Stimulated activated memory B cell treated with anti-CD40 and anti-IgM and Interleukin-4, amounts not matched to agents 10 μg/mL and 1 μg/mL and 100 μg/mL, for 72 hours (primary cell): Measurements from ENCODE around the gene IQCC.

Experiments
- ATAC-seq: fragments of 150-1000 bp; cut with Tn5 transposase; 2 replicates; pipeline ENCODE4 v1.10.0; 2021
- H3K27ac Mint-ChIP-seq: one replicate; pipeline ENCODE4 v1.8.0; 2022; ENCODE audit warnings: mild to moderate bottlenecking, mixed read lengths
- H3K27me3 Mint-ChIP-seq: one replicate; pipeline ENCODE4 v1.8.0; 2022; ENCODE audit warnings: mixed read lengths
- H3K36me3 Mint-ChIP-seq: one replicate; pipeline ENCODE4 v1.8.0; 2022; ENCODE audit warnings: mixed read lengths
- H3K4me1 Mint-ChIP-seq: one replicate; pipeline ENCODE4 v1.8.0; 2022; ENCODE audit warnings: mixed read lengths
- H3K4me3 Mint-ChIP-seq: one replicate; pipeline ENCODE4 v1.8.0; 2022; ENCODE audit warnings: mild to moderate bottlenecking, moderate library complexity, mixed read lengths
- H3K9me3 Mint-ChIP-seq: one replicate; pipeline ENCODE4 v1.8.0; 2022; ENCODE audit warnings: mixed read lengths

Gene IQCC

DNA sequence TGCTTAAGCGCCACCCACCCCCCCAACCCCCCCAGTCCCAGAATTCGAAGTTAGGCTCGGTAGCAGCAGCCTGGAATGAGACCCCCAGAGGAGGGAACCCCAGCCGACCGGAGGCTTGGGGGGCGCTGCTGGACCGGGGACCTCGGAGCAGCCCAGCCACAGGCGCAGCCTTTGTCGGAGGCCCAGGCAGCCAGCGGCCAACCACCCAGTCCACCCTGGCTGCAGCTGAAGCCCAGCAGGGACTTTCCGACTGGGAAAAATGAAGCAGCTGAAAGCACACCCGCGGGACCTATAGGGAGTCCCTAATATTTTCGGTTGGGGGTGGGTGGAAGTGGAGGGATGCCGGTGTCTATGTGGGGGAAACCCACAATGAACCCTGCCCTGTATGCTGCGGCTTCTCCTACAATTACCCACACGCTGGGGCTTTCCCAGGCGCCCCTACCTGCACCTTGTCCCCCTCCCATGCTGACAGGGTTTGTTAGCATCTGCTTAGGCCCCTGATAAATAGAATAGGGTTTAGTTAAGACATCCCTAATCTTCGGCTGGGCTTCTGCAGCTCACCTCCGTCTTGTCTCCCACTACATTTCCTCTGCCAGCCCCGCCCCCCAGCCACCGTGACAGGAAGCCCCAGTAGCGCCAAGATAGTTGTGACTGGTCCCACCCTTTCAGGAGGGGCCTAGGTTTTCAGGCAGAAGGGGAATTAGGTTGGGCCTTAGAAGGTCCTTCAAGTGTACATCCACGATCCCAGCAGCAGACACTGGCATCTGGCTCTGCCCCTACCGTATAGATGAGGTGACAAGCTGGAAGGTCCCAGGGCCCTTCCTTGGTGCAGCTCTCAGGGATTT is 4.2 kb upstream of the IQCC start:
- no peaks in the 10 kb centered on the region for H3K9me3 Mint-ChIP-seq
- peaks cover 40% of the 10 kb centered on the region for H3K36me3 Mint-ChIP-seq
- peak overlapping the region; percentile 92 for H3K4me3 Mint-ChIP-seq
- peaks cover 83% of the 10 kb centered on the region for H3K4me1 Mint-ChIP-seq
- H3K27me3 Mint-ChIP-seq, result no peaks in the 10 kb centered on the region
- peak overlapping the region; percentile 91 for H3K27ac Mint-ChIP-seq
- peak; percentile 78 for ATAC-seq

DNA sequence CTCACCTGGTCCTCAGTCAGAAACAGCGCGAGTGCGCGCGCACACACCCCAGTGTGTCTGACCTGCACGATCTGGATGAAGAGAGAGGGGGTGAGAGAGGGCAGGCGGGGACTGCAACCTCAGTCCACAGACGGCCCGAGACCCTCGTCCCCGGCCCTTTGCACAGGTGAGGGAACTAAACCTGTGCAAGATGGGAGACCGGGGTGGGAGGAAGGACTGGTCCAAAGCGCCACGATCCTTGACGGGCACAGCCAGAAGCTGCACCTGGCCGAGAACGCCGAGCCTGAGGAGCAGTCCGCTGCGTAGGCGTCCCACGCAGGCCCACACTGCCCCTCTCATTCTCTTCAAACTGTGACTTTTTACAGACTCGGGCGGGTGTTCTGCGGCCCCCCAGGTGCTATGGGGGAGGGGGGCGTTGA is 519 bp upstream of the IQCC start:
- peaks cover 17% of the 10 kb centered on the region for H3K36me3 Mint-ChIP-seq
- H3K27me3 Mint-ChIP-seq, result no peaks in the 10 kb centered on the region
- no peaks in the 10 kb centered on the region for H3K9me3 Mint-ChIP-seq
- H3K4me1 Mint-ChIP-seq, result peaks cover 82% of the 10 kb centered on the region
- H3K4me3 Mint-ChIP-seq, result peak overlapping the region; percentile 87
- H3K27ac Mint-ChIP-seq, result no peak overlapping the region
- no peak for ATAC-seq

- H3K4me1 Mint-ChIP-seq, result peaks cover 64% of the 10 kb centered on the region
- H3K27me3 Mint-ChIP-seq, result no peaks in the 10 kb centered on the region
- no peaks in the 10 kb centered on the region for H3K9me3 Mint-ChIP-seq
- no peak overlapping the region for H3K27ac Mint-ChIP-seq
- peak; percentile 60 for ATAC-seq
- H3K36me3 Mint-ChIP-seq, result peaks cover 6% of the 10 kb centered on the region
- no peak overlapping the region for H3K4me3 Mint-ChIP-seq
Measured at GRCh38 chr1:32208469-32208868, 3.0 kb downstream of the IQCC start.

- no peaks in the 10 kb centered on the region for H3K9me3 Mint-ChIP-seq
- peaks cover 59% of the 10 kb centered on the region for H3K4me1 Mint-ChIP-seq
- H3K27ac Mint-ChIP-seq, result peak within 1 kb of the TSS; percentile 52
- H3K4me3 Mint-ChIP-seq, result no peak within 1 kb of the TSS
- H3K27me3 Mint-ChIP-seq, result no peaks in the 10 kb centered on the region
- no peak for ATAC-seq
- H3K36me3 Mint-ChIP-seq, result peaks cover 5% of the 10 kb centered on the region
Measured at GRCh38 chr1:32208891-32209328, 3.4 kb downstream of the IQCC start, which contains the start of gene DCDC2B. Gene DCDC2B, plus strand, starts transcription at chr1:32209089. Its CDS starts 5 bp downstream, at chr1:32209094.

DNA sequence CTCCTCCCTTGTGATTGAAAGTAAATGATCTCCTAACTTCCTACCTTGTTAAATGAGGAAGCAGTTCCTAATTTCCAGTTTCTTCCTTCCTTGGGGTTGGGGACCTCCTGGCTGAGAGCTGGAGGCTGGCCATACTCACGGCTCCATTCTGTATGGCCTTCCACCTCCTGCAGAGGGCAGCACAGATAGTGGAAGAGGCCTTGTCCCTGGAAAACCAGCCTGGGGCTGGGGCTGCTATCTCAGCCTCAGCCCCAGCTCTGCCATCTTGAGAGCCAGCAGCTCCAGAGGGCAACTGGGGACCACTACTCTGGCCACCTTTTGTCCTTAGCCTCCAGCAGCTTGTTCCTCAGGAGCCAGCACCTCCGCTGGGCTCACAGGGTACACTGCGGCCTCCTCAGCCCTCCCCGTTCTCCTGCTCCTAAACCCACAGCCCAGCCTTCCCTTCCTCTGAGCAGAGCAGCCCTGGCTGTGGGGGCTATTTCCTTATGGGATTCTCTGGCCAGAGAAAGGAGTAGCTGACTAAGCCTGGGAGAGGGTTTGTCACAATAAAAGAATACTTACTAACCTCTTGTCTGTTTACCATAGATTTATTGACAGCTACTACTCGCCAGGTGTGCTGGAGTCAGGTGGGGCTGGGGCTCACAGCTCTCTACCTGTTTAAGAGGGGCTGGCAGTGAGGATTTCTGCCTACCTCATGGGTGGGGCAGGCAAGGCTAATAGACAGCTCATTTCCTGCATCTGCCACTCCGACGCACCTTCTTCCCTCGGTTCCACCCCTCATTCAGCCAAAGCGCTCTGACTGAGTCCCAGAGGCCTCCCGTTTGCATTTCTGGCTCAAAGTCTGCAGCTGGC is 10.4 kb downstream of the IQCC start:
- H3K9me3 Mint-ChIP-seq, result no peaks in the 10 kb centered on the region
- peak; percentile 78 for ATAC-seq
- H3K36me3 Mint-ChIP-seq, result peaks cover 34% of the 10 kb centered on the region
- H3K27me3 Mint-ChIP-seq, result no peaks in the 10 kb centered on the region
- H3K4me3 Mint-ChIP-seq, result no peak overlapping the region
- no peak overlapping the region for H3K27ac Mint-ChIP-seq
- H3K4me1 Mint-ChIP-seq, result peaks cover 35% of the 10 kb centered on the region

DNA sequence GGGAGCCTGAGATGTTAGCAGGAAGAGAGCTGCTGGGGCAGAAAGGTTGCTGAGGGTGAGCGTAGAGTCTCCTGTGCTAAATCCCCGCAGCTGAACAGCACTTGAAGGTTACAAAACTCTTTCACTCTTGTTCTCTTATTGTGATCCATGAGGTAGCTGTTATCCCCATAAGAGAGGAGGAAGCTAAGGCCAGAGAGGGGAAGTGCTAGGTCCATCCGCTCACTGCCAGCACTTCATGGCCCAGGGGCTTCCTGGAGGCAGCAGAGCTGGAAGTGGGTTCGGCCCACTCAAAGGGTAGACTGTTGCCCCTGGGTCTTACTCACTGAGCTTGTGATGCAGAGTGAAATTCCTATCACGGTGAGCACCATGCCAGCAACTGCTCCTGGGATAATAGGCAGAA is 11.1 kb downstream of the IQCC start:
- H3K4me3 Mint-ChIP-seq, result no peak overlapping the region
- H3K36me3 Mint-ChIP-seq, result peaks cover 34% of the 10 kb centered on the region
- no peaks in the 10 kb centered on the region for H3K9me3 Mint-ChIP-seq
- no peaks in the 10 kb centered on the region for H3K27me3 Mint-ChIP-seq
- no peak overlapping the region for H3K27ac Mint-ChIP-seq
- peaks cover 40% of the 10 kb centered on the region for H3K4me1 Mint-ChIP-seq
- no peak for ATAC-seq

GRCh38 chr1:32219022-32219421 is 13.6 kb downstream of the IQCC start:
- H3K27me3 Mint-ChIP-seq, result no peaks in the 10 kb centered on the region
- no peak overlapping the region for H3K27ac Mint-ChIP-seq
- H3K36me3 Mint-ChIP-seq, result peaks cover 36% of the 10 kb centered on the region
- peaks cover 42% of the 10 kb centered on the region for H3K4me1 Mint-ChIP-seq
- no peak overlapping the region for H3K4me3 Mint-ChIP-seq
- H3K9me3 Mint-ChIP-seq, result no peaks in the 10 kb centered on the region
- ATAC-seq, result no peak

DNA sequence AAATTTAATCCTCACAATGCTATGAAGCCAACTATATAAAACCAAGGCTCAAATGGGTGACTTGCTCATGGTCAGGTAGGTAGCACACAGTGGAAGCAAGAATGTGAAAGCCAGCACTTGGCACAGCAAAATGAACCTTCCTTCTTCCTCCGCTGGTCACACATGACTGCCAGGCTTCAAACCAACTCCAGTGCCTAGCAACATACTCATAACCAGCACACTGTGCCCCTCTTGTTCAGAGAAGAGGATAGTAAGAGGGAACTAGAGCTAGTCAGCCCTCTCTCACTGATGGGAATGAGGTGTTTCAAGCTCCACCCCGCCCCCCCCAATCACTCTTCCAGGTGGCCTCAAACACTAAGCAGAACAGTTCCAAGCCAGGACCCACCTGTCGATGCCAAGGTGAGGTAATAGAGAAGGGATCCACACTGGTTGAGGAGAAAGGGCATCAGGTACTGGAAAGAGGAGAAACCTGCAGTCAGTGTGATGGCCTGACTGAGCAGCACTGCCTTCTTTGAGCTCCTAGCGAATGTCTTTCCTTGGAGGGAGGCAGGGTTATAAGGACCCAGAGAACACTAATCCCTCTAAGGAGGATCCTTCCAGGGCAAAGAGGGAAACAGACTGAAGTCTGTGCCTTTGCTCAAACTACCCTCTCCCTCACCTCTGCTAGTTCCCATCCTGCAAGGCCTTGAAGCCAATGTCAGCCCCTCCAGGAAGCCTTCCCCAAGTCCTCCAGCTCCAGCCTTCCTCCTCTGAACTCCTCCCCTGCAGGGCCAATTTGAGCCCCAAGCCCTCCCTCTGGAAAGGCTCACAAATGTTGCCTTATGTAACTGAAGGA is 15.5 kb downstream of the IQCC start:
- peak overlapping the region; percentile 97 for H3K4me3 Mint-ChIP-seq
- no peaks in the 10 kb centered on the region for H3K27me3 Mint-ChIP-seq
- H3K36me3 Mint-ChIP-seq, result peaks cover 34% of the 10 kb centered on the region
- peak overlapping the region; percentile 92 for H3K27ac Mint-ChIP-seq
- peak; percentile 72 for ATAC-seq
- H3K9me3 Mint-ChIP-seq, result no peaks in the 10 kb centered on the region
- peaks cover 42% of the 10 kb centered on the region for H3K4me1 Mint-ChIP-seq

DNA sequence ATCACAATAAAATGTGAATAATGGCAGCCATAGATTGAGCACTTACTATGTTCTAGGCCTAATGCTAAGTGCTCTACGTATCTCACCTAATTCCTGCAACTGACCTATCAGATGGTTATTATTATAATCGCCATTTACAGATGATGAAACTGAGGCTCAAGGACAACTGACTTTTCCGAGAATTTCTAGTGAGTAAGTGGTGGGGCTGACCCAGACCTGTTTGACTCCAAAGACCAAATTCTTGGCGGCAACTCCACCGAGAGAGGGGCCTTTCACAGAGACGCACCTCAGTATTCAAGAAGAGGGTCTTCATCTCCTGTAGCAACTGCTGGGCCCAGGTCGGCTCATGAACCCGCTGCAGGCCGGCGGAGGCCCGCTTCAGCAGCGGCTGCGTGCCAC is 16.1 kb downstream of the IQCC start:
- ATAC-seq, result no peak
- H3K9me3 Mint-ChIP-seq, result no peaks in the 10 kb centered on the region
- H3K36me3 Mint-ChIP-seq, result peaks cover 28% of the 10 kb centered on the region
- H3K27me3 Mint-ChIP-seq, result no peaks in the 10 kb centered on the region
- H3K27ac Mint-ChIP-seq, result peak overlapping the region; percentile 92
- peaks cover 35% of the 10 kb centered on the region for H3K4me1 Mint-ChIP-seq
- H3K4me3 Mint-ChIP-seq, result peak overlapping the region; percentile 97

- H3K27me3 Mint-ChIP-seq, result no peaks in the 10 kb centered on the region
- H3K9me3 Mint-ChIP-seq, result no peaks in the 10 kb centered on the region
- H3K36me3 Mint-ChIP-seq, result peaks cover 22% of the 10 kb centered on the region
- peak; percentile 97 for ATAC-seq
- peak within 1 kb of the TSS; percentile 97 for H3K4me3 Mint-ChIP-seq
- peaks cover 33% of the 10 kb centered on the region for H3K4me1 Mint-ChIP-seq
- peak within 1 kb of the TSS; percentile 92 for H3K27ac Mint-ChIP-seq
Measured at GRCh38 chr1:32221980-32222755, 16.7 kb downstream of the IQCC start, which contains the start of the genes EIF3I and TMEM234. Gene EIF3I, plus strand, starts transcription at chr1:32222407. Its CDS starts 35 bp downstream, at chr1:32222442. Gene TMEM234, minus strand, starts transcription at chr1:32222353. Its CDS starts 31 bp downstream, at chr1:32222322.

DNA sequence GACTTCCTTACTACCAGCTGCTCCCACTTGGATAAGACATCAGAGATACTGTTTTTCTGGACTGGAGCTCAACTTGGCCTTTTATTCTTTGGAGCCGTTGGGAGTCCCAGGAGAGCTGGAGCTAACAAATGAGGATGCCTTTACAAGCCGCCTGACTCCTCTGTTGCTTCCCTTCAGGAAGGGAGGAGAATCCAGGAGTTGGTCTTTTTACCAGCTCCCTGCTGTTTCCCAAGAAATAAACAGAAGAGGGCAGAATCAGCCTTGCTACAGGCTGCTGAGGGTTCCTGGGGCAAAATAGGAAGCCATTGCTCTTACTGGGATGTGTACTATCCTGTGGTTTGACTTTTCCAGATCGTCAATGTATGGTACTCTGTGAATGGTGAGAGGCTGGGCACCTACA is 18.2 kb downstream of the IQCC start:
- Mint-ChIP-seq H3K27ac (peak overlapping the region; percentile 92), H3K9me3 (no peaks in the 10 kb centered on the region), H3K27me3 (no peaks in the 10 kb centered on the region), H3K4me1 (peaks cover 39% of the 10 kb centered on the region), H3K4me3 (peak overlapping the region; percentile 97), H3K36me3 (peaks cover 30% of the 10 kb centered on the region)
- ATAC-seq, result no peak

- Mint-ChIP-seq H3K36me3 (peaks cover 36% of the 10 kb centered on the region), H3K4me3 (peak overlapping the region; percentile 14), H3K27ac (peak overlapping the region; percentile 92), H3K9me3 (no peaks in the 10 kb centered on the region), H3K4me1 (peaks cover 39% of the 10 kb centered on the region), H3K27me3 (no peaks in the 10 kb centered on the region)
- ATAC-seq, result no peak
Measured at GRCh38 chr1:32224285-32224684, 18.8 kb downstream of the IQCC start.

DNA sequence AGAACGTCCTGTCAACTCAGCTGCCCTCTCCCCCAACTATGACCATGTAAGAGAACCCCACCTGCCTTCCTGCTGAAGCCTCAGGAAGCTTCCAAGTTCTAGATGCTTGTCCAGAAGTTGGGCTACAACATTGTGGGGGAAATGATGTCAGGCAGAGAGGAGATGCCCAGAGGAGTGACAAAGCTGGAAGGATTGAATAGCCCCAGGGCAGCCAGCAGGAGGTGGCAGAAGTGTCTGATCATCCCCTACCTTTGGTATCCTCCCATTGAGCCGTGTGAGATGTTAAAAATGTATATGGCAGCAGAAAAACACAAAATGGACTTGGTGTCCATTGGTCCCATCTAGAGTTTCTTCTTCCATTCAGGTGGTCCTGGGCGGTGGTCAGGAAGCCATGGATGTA is 23.3 kb downstream of the IQCC start:
- Mint-ChIP-seq H3K27ac (peak overlapping the region; percentile 38), H3K4me3 (no peak overlapping the region), H3K27me3 (no peaks in the 10 kb centered on the region), H3K4me1 (peaks cover 17% of the 10 kb centered on the region), H3K36me3 (peaks cover 53% of the 10 kb centered on the region), H3K9me3 (no peaks in the 10 kb centered on the region)
- ATAC-seq, result no peak

- no peak for ATAC-seq
Measured at GRCh38 chr1:32231843-32232432, 26.5 kb downstream of the IQCC start.

More at GRCh38 chr1:32231843-32232432, 26.5 kb downstream of the IQCC start:
- no peaks in the 10 kb centered on the region for H3K27me3 Mint-ChIP-seq
- peaks cover 6% of the 10 kb centered on the region for H3K4me1 Mint-ChIP-seq
- H3K36me3 Mint-ChIP-seq, result peaks cover 39% of the 10 kb centered on the region
- H3K9me3 Mint-ChIP-seq, result no peaks in the 10 kb centered on the region
- no peak overlapping the region for H3K4me3 Mint-ChIP-seq
- H3K27ac Mint-ChIP-seq, result peak overlapping the region; percentile 3
